HL-60 (cell line): ENCODE results near the gene KANK4.

Source experiments
- DNase-seq, 2 experiments: peaks; one replicate each; pipeline ENCODE4 v3.0.0-alpha.2; 2010 to 2020; ENCODE audit warnings: low read depth in 1 of 2, low spot score in 1 of 2
- H3K27ac ChIP-seq: fragments of 250-450 bp; sonication (Bioruptor Pico); replicated peaks from 2 replicates; pipeline ENCODE4 v1.5.1; 2020; ENCODE audit warnings: mild to moderate bottlenecking, moderate library complexity
- H3K27me3 ChIP-seq: fragments of 250-450 bp; sonication (Bioruptor Pico); 2 replicates; pipeline ENCODE4 v1.5.1; 2021; ENCODE audit warnings: mild to moderate bottlenecking, moderate library complexity; ENCODE audit not compliant: insufficient read depth, poor library complexity, severe bottlenecking
- H3K4me3 ChIP-seq: replicated peaks from 2 replicates; pipeline ENCODE4 v1.5.1; 2011; ENCODE audit warnings: mild to moderate bottlenecking, control low read depth, low read length; ENCODE audit not compliant: insufficient read depth
- GABPA ChIP-seq: IDR thresholded peaks from 2 replicates; pipeline ENCODE4 v1.6.1; 2012; ENCODE audit warnings: low read depth
- POLR2AphosphoS5 ChIP-seq: IDR thresholded peaks from 2 replicates; pipeline ENCODE4 v1.6.1; 2012; ENCODE audit warnings: low read depth
- REST ChIP-seq: IDR thresholded peaks from 2 replicates; pipeline ENCODE4 v1.6.1; 2012; ENCODE audit warnings: low read depth; ENCODE audit not compliant: insufficient replicate concordance
- SPI1 ChIP-seq: IDR thresholded peaks from 2 replicates; pipeline ENCODE4 v1.6.1; 2012; ENCODE audit warnings: low read depth, mild to moderate bottlenecking, borderline replicate concordance
- TF ChIP-seq, protein P1 (sequence below): IDR thresholded peaks from one replicate; pipeline ENCODE4 v1.5.1; 2011; ENCODE audit warnings: low read length, control low read depth, inconsistent platforms; ENCODE audit not compliant: insufficient read depth

KANK4 gene

DNA sequence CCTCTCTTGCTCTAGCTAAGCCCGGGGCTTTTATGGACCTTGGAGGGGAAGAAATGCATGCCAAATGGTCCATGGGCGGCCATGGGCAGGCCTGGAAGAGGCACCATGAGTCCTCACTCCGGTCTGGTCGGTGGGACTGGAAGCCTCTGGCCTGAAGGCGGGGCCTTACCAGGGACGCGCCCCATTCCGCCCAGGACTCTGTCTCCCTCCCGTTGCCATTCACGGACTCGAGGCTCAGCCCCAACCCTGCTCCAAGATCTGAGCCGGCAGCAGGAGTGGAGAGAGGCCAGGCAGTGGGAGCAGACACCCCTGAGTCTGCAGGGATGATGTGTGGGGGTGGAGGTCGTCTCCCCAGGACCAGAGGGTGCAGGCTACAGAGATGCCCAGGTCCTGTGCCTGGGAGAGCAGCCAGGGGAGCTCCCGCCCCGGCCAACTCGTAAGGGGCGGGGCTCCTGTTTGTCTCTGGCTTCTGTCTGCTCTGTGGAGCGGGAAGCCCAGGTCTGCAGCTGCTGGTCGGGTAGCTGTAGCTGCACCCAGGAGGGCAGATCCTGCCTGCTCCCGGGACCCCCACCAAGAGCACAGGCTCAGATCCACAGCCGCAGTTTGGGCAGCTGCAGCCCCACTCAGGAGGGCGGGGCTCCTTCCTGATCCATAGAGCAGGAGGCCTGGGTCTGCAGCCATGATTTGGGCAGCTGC lies 8.3 kb upstream of the KANK4 start:
- TF ChIP-seq, protein P1, sequence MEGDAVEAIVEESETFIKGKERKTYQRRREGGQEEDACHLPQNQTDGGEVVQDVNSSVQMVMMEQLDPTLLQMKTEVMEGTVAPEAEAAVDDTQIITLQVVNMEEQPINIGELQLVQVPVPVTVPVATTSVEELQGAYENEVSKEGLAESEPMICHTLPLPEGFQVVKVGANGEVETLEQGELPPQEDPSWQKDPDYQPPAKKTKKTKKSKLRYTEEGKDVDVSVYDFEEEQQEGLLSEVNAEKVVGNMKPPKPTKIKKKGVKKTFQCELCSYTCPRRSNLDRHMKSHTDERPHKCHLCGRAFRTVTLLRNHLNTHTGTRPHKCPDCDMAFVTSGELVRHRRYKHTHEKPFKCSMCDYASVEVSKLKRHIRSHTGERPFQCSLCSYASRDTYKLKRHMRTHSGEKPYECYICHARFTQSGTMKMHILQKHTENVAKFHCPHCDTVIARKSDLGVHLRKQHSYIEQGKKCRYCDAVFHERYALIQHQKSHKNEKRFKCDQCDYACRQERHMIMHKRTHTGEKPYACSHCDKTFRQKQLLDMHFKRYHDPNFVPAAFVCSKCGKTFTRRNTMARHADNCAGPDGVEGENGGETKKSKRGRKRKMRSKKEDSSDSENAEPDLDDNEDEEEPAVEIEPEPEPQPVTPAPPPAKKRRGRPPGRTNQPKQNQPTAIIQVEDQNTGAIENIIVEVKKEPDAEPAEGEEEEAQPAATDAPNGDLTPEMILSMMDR, result no peak
- TF ChIP-seq GABPA, result no peak
- no peak for TF ChIP-seq POLR2AphosphoS5
- no peak for TF ChIP-seq SPI1
- no peak for TF ChIP-seq REST
- no peak for DNase-seq
- H3K27ac ChIP-seq, result no peak overlapping the region
- no peak overlapping the region for H3K4me3 ChIP-seq
- no peaks in the 10 kb centered on the region for H3K27me3 ChIP-seq

DNA sequence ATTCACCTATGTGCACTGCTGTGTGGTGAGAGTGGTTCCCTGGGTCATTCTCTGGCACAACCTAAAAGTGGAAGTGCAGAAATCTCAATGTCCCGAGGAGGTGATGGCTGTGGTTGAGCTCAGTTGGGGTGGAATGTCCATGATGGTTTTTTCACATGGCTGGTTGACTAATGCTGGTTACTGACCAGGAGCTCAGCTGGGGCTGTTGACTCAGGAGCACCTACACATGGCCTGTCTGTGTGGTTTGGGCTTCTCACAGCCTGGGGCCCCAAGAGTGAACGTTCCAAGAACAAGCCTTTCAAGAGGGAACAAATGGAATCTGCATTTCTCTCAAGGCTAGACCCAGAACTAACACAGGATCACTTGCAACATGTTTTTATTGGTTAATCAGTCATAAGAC lies 6.4 kb upstream of the KANK4 start:
- no peak overlapping the region for H3K4me3 ChIP-seq
- DNase-seq, result no peak
- no peak overlapping the region for H3K27ac ChIP-seq

DNA sequence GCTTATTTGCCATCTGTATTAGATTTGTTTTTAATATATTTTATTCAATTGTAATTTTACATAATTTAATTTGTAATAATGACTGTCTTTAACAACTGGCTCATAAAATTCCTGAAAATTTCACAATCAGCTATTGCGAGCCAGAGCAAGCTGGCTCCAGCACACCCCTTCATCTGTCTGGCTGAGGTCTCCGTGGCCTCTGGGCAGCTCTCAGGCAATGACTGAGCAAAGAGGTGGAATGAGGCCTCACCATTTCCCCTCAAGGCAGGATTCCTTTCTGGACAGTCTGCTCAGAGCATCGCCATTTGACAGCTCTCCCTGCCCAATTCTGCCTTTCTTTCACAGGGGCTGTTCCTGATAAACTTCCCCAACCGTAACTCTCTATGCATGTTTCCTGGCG lies 5.8 kb upstream of the KANK4 start:
- peaks cover 5% of the 10 kb centered on the region for H3K27me3 ChIP-seq
- TF ChIP-seq POLR2AphosphoS5, result no peak
- no peak for TF ChIP-seq SPI1
- TF ChIP-seq GABPA, result no peak
- no peak for TF ChIP-seq REST
- TF ChIP-seq, protein P1, result no peak
- H3K27ac ChIP-seq, result no peak overlapping the region
- H3K4me3 ChIP-seq, result no peak overlapping the region
- no peak for DNase-seq

More for the DNA sequence above, 6.4 kb upstream of the KANK4 start:
- no peaks in the 10 kb centered on the region for H3K27me3 ChIP-seq
- TF ChIP-seq POLR2AphosphoS5 (no peak), REST (no peak), SPI1 (no peak), GABPA (no peak)
- TF ChIP-seq, protein P1, result no peak
